K562 (cell line): ENCODE results near the gene MPHOSPH9. TPM values are rescaled to one million over a fixed set of nuclear protein-coding genes. Genes with fewer than 3 reads are reported as not detected.
A peak's percentile ranks its signal among the peaks of the same experiment; 100 is the strongest.

ENCODE experiments used
- DMBX1 ChIP-seq: fragments of 250-450 bp; sonication (Bioruptor Pico); IDR thresholded peaks from 2 replicates; pipeline ENCODE4 v1.8.0; 2022; ENCODE audit warnings: inconsistent platforms, mild to moderate bottlenecking, moderate library complexity, borderline replicate concordance
- FOXM1 ChIP-seq, 2 experiments: fragments of 450-650 bp in 1 of 2; sonication (generic) in 1 of 2; formaldehyde crosslinking in 1 of 2; IDR thresholded peaks; 2 replicates each; pipeline versions ENCODE4 v1.6.1 to v1.9.0; 2017 to 2022; ENCODE audit warnings: low read depth in 2 of 2, mild to moderate bottlenecking in 2 of 2, missing genetic modification reagents in 1 of 2, moderate library complexity in 1 of 2
- MEF2D ChIP-seq: conservative IDR thresholded peaks from 2 replicates; pipeline ENCODE4 v1.6.1; 2016; ENCODE audit warnings: low read depth, missing genetic modification characterization, missing compliant biosample characterization
- NRF1 ChIP-seq, 2 experiments: fragments of 450-650 bp; IDR thresholded peaks in 1 of 2; conservative IDR thresholded peaks in 1 of 2; 2 replicates each; pipeline ENCODE4 v1.6.1; 2014; ENCODE audit warnings: mild to moderate bottlenecking in 2 of 2
- YY1 ChIP-seq, 3 experiments: IDR thresholded peaks; 2 replicates each; pipeline ENCODE4 v1.6.1; 2011; ENCODE audit warnings: low read length in 2 of 3, mild to moderate bottlenecking in 2 of 3, moderate library complexity in 2 of 3, borderline replicate concordance in 1 of 3, control low read depth in 1 of 3, low read depth in 1 of 3; ENCODE audit not compliant: insufficient read depth in 3 of 3, insufficient replicate concordance in 2 of 3, control insufficient read depth in 1 of 3, insufficient read length in 1 of 3; ENCODE audit errors: extremely low read depth in 1 of 3
- ZBTB17 ChIP-seq: fragments of 450-650 bp; formaldehyde crosslinking; IDR thresholded peaks from 2 replicates; pipeline ENCODE4 v1.4.0; 2020; ENCODE audit warnings: mild to moderate bottlenecking
- ZKSCAN8 ChIP-seq: fragments of 200-800 bp; sonication (Bioruptor generic); IDR thresholded peaks from 2 replicates; pipeline ENCODE4 v1.6.1; 2016; ENCODE audit warnings: missing genetic modification characterization, missing compliant biosample characterization
- polyA plus RNA-seq, 8 experiments: library from polyadenylated mRNA; depleted of rRNA in 4 of 8; stranded (reverse) in 5 of 8; unstranded in 3 of 8; fragments of >200 nt; fragmentation: Nextera tagmentation in 2 of 8; fragmentation: Illumina TruSeq in 1 of 8; extraction: Ambion mirVana in 2 of 8; extraction: Trizol in 1 of 8; gene quantifications; 2 replicates each; pipeline versions ENCODE4 v1.2.1 to v1.2.3, GENCODE V29; 2011 to 2014; ENCODE audit warnings: inconsistent platforms in 1 of 8, missing spikeins in 1 of 8
- total RNA-seq, 7 experiments: library from RNA; depleted of rRNA in 6 of 7; stranded (reverse); fragments of >200 nt in 6 of 7; fragmentation: Illumina TruSeq in 2 of 7; extraction: Trizol in 2 of 7; gene quantifications; 2 replicates each; pipeline versions ENCODE4 v1.2.1 to v1.2.3, GENCODE V29; 2011 to 2021; ENCODE audit warnings: low replicate concordance in 1 of 7
- TF ChIP-seq, protein P1 (sequence below): fragments of 200-800 bp; sonication (Bioruptor generic); IDR thresholded peaks from 2 replicates; pipeline ENCODE4 v1.6.1; 2017; ENCODE audit warnings: missing genetic modification characterization, missing compliant biosample characterization
- TF ChIP-seq, protein P2 (sequence below): fragments of 450-650 bp; formaldehyde crosslinking; IDR thresholded peaks from 2 replicates; pipeline ENCODE4 v1.4.0; 2020; ENCODE audit warnings: mild to moderate bottlenecking, mixed read lengths
- TF ChIP-seq, protein P3 (sequence below), 2 experiments: fragments of 450-650 bp in 1 of 2; sonication (generic) in 1 of 2; formaldehyde crosslinking in 1 of 2; IDR thresholded peaks; 2 replicates each; pipeline versions ENCODE4 v1.7.1 to v1.9.0; 2016 to 2022; ENCODE audit warnings: inconsistent platforms in 1 of 2, mild to moderate bottlenecking in 1 of 2, missing genetic modification reagents in 1 of 2

The MPHOSPH9 gene
- total and polyA plus RNA-seq, 9 of the 15 experiments (the other 6 are each of a cell fraction or from before 2014, with no cell fraction given), result 14.2 to 103 (median 54.5) TPM

DNA sequence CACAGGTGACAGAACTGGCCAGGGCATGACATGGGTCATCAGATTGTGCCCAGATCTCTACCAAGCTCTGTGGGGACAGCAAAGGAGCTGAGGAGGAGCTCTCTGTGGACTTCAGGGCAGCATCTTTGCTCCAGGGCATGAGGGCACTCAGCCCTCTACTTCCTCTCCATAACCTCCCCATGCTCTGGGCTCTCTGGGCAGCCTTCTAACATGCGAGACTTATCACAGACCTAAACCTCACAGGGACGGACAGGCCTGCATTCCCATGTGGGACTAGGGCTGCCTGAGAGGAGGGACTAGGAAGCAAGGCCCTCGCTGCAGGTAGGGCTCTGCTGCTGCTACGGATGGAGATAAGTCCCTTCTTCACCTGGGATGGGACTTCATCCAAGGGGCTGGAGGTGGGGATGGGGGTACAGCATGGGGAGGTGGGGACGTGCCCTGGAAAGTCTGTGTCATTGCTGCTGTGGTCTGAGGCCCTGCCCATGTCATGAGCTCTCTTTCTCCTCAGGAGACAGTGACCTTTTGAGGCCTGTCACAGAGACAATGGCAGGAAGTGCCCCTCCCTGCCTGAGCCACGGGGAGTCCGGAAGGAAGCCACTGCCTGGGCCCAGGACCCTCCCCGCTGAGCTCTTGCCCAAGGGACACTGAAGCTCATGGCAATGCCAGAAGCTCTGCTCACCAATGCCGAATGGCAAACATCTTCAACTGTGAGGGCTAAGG is 126.1 kb downstream of the MPHOSPH9 start (continued):
- TF ChIP-seq YY1 (IDR thresholded peaks at IDR 0.05; ENCODE audit: borderline replicate concordance in 1 of 3, control insufficient read depth in 1 of 3, extremely low read depth in 1 of 3, insufficient read depth in 3 of 3, insufficient read length in 1 of 3, insufficient replicate concordance in 2 of 3, low read depth in 1 of 3, low read length in 2 of 3) (peak in 1 of 3 experiments; percentile 11), DMBX1 (peak; percentile 17; the same call in 1 of the 2 replicates), ZBTB17 (CRISPR knock-in tag) (0 out of 2 replicates have a peak, but pooled peaks have one; percentile 25), FOXM1 (IDR thresholded peaks at IDR 0.05; ENCODE audit: low read depth) (no peak), FOXM1 (CRISPR knock-in tag; IDR thresholded peaks at IDR 0.05; ENCODE audit: low read depth) (no peak), MEF2D (tag) (peak; percentile 60; the same call in 1 of the 2 replicates), NRF1 (conservative IDR thresholded peaks at IDR 0.05 in 1 of 2, IDR thresholded peaks at IDR 0.05 in 1 of 2) (0 out of 4 replicates have a peak, but pooled peaks of 1 of the 2 experiments have one; percentile 21), ZKSCAN8 (CRISPR knock-in tag) (peak; percentile 34; the same call in 1 of the 2 replicates)
- TF ChIP-seq, protein P1, sequence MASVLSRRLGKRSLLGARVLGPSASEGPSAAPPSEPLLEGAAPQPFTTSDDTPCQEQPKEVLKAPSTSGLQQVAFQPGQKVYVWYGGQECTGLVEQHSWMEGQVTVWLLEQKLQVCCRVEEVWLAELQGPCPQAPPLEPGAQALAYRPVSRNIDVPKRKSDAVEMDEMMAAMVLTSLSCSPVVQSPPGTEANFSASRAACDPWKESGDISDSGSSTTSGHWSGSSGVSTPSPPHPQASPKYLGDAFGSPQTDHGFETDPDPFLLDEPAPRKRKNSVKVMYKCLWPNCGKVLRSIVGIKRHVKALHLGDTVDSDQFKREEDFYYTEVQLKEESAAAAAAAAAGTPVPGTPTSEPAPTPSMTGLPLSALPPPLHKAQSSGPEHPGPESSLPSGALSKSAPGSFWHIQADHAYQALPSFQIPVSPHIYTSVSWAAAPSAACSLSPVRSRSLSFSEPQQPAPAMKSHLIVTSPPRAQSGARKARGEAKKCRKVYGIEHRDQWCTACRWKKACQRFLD (CRISPR knock-in tag), result no peak
- TF ChIP-seq, protein P2, sequence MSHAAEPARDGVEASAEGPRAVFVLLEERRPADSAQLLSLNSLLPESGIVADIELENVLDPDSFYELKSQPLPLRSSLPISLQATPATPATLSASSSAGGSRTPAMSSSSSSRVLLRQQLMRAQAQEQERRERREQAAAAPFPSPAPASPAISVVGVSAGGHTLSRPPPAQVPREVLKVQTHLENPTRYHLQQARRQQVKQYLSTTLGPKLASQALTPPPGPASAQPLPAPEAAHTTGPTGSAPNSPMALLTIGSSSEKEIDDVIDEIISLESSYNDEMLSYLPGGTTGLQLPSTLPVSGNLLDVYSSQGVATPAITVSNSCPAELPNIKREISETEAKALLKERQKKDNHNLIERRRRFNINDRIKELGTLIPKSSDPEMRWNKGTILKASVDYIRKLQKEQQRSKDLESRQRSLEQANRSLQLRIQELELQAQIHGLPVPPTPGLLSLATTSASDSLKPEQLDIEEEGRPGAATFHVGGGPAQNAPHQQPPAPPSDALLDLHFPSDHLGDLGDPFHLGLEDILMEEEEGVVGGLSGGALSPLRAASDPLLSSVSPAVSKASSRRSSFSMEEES, result no peak
- TF ChIP-seq, protein P3, sequence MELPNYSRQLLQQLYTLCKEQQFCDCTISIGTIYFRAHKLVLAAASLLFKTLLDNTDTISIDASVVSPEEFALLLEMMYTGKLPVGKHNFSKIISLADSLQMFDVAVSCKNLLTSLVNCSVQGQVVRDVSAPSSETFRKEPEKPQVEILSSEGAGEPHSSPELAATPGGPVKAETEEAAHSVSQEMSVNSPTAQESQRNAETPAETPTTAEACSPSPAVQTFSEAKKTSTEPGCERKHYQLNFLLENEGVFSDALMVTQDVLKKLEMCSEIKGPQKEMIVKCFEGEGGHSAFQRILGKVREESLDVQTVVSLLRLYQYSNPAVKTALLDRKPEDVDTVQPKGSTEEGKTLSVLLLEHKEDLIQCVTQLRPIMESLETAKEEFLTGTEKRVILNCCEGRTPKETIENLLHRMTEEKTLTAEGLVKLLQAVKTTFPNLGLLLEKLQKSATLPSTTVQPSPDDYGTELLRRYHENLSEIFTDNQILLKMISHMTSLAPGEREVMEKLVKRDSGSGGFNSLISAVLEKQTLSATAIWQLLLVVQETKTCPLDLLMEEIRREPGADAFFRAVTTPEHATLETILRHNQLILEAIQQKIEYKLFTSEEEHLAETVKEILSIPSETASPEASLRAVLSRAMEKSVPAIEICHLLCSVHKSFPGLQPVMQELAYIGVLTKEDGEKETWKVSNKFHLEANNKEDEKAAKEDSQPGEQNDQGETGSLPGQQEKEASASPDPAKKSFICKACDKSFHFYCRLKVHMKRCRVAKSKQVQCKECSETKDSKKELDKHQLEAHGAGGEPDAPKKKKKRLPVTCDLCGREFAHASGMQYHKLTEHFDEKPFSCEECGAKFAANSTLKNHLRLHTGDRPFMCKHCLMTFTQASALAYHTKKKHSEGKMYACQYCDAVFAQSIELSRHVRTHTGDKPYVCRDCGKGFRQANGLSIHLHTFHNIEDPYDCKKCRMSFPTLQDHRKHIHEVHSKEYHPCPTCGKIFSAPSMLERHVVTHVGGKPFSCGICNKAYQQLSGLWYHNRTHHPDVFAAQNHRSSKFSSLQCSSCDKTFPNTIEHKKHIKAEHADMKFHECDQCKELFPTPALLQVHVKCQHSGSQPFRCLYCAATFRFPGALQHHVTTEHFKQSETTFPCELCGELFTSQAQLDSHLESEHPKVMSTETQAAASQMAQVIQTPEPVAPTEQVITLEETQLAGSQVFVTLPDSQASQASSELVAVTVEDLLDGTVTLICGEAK (IDR thresholded peaks at IDR 0.05), result peak; percentile 60; the same call in 1 of the 2 replicates
- TF ChIP-seq, protein P3 (CRISPR knock-in tag; IDR thresholded peaks at IDR 0.05), result no peak
